GM23338 (cell line): ENCODE results near the gene UNC80. TPM values are rescaled to one million over a fixed set of nuclear protein-coding genes. Genes with fewer than 3 reads are reported as not detected.

Experiments used
- ATAC-seq: fragments of 200-7000 bp; cut with Tn5 transposase; 3 replicates; pipeline ENCODE4 v1.9.1; 2020
- DNase-seq: peaks from one replicate; pipeline ENCODE4 v3.0.0-alpha.2; 2015; ENCODE audit warnings: low spot score
- H2AFZ ChIP-seq: fragments of 200-600 bp; sonication (generic); 2 replicates; pipeline ENCODE4 v1.8.0; 2016; ENCODE audit warnings: antibody characterized with exemption, mild to moderate bottlenecking, moderate library complexity
- H3F3A ChIP-seq: fragments of 200-600 bp; sonication (generic); replicated peaks from 2 replicates; pipeline ENCODE4 v1.8.0; 2017; ENCODE audit warnings: antibody characterized with exemption, mixed run types, low read depth
- H3K27ac ChIP-seq: fragments of 200-600 bp; sonication (generic); 2 replicates; pipeline ENCODE4 v1.6.1; 2016; ENCODE audit warnings: low read depth
- H3K27me3 ChIP-seq: fragments of 200-600 bp; sonication (generic); 2 replicates; pipeline ENCODE4 v1.8.0; 2016; ENCODE audit warnings: mild to moderate bottlenecking, mixed run types, moderate library complexity; ENCODE audit not compliant: insufficient read depth
- H3K36me3 ChIP-seq: fragments of 200-600 bp; sonication (generic); 2 replicates; pipeline ENCODE4 v1.8.0; 2016; ENCODE audit warnings: mild to moderate bottlenecking; ENCODE audit not compliant: insufficient read depth
- H3K4me1 ChIP-seq: fragments of 200-600 bp; sonication (generic); 2 replicates; pipeline ENCODE4 v1.8.0; 2016; ENCODE audit warnings: mild to moderate bottlenecking, moderate library complexity; ENCODE audit not compliant: insufficient read depth
- H3K4me2 ChIP-seq: fragments of 200-600 bp; sonication (generic); 2 replicates; pipeline ENCODE4 v1.7.1; 2017; ENCODE audit warnings: mixed run types
- H3K4me3 ChIP-seq: fragments of 200-600 bp; sonication (generic); 2 replicates; pipeline ENCODE4 v1.6.1; 2016; ENCODE audit warnings: mixed run types
- H3K79me2 ChIP-seq: fragments of 200-600 bp; sonication (generic); replicated peaks from 2 replicates; pipeline ENCODE4 v1.8.0; 2017; ENCODE audit warnings: mild to moderate bottlenecking; ENCODE audit not compliant: insufficient read depth
- H3K9me2 ChIP-seq: fragments of 200-600 bp; sonication (generic); 2 replicates; pipeline ENCODE4 v1.8.0; 2017; ENCODE audit not compliant: insufficient read depth
- H4K20me1 ChIP-seq: fragments of 200-600 bp; sonication (generic); replicated peaks from 2 replicates; pipeline ENCODE4 v1.8.0; 2017; ENCODE audit warnings: mild to moderate bottlenecking; ENCODE audit not compliant: insufficient read depth
- H3K27ac Mint-ChIP-seq: 2 replicates; pipeline ENCODE4 v1.8.0; 2020; ENCODE audit warnings: inconsistent platforms, mild to moderate bottlenecking, moderate library complexity, mixed read lengths
- H3K27me3 Mint-ChIP-seq: 3 replicates; pipeline ENCODE4 v1.8.0; 2022; ENCODE audit warnings: low read depth, mild to moderate bottlenecking, moderate library complexity, mixed read lengths, inconsistent platforms; ENCODE audit not compliant: insufficient read depth, poor library complexity
- H3K36me3 Mint-ChIP-seq: 3 replicates; pipeline ENCODE4 v1.8.0; 2021; ENCODE audit warnings: low read depth, mild to moderate bottlenecking, inconsistent platforms, moderate library complexity, mixed read lengths
- H3K4me1 Mint-ChIP-seq: 3 replicates; pipeline ENCODE4 v1.8.0; 2020; ENCODE audit warnings: mild to moderate bottlenecking, inconsistent platforms, mixed read lengths
- H3K4me3 Mint-ChIP-seq: 3 replicates; pipeline ENCODE4 v1.8.0; 2021; ENCODE audit warnings: moderate library complexity, mild to moderate bottlenecking, inconsistent platforms, mixed read lengths
- H3K9me3 Mint-ChIP-seq: 3 replicates; pipeline ENCODE4 v1.8.0; 2020; ENCODE audit warnings: moderate library complexity, mild to moderate bottlenecking, inconsistent platforms, mixed read lengths
- CREB1 ChIP-seq: fragments of 250-450 bp; sonication (Bioruptor Pico); IDR thresholded peaks from 2 replicates; pipeline ENCODE4 v1.5.0; 2020; ENCODE audit warnings: low read depth, mild to moderate bottlenecking, moderate library complexity
- CTCF ChIP-seq, 2 experiments: fragments of 200-600 bp in 1 of 2; sonication (generic) in 1 of 2; conservative IDR thresholded peaks; 2 replicates each; pipeline versions ENCODE4 v1.5.1 to v1.6.1; 2016 to 2017; ENCODE audit warnings: antibody characterized with exemption in 2 of 2, low read depth in 2 of 2, mild to moderate bottlenecking in 2 of 2, moderate library complexity in 1 of 2
- ETS1 ChIP-seq: IDR thresholded peaks from 2 replicates; pipeline ENCODE4 v1.6.1; 2016; ENCODE audit warnings: antibody characterized with exemption
- EZH2 ChIP-seq: fragments of 200-600 bp; sonication (generic); IDR thresholded peaks from one replicate; pipeline ENCODE4 v1.8.0; 2017; ENCODE audit warnings: antibody characterized with exemption, mild to moderate bottlenecking, low read depth; ENCODE audit not compliant: unreplicated experiment
- EZH2phosphoT487 ChIP-seq: fragments of 200-600 bp; sonication (generic); IDR thresholded peaks from one replicate; pipeline ENCODE4 v1.8.1; 2018; ENCODE audit warnings: antibody characterized with exemption; ENCODE audit not compliant: unreplicated experiment
- JUNB ChIP-seq: IDR thresholded peaks from one replicate; pipeline ENCODE4 v1.6.1; 2016; ENCODE audit warnings: antibody characterized with exemption; ENCODE audit not compliant: unreplicated experiment
- NANOG ChIP-seq: IDR thresholded peaks from 2 replicates; pipeline ENCODE4 v1.6.1; 2016; ENCODE audit warnings: antibody characterized with exemption, borderline replicate concordance
- REST ChIP-seq: IDR thresholded peaks from one replicate; pipeline ENCODE4 v1.6.1; 2018; ENCODE audit warnings: antibody characterized with exemption; ENCODE audit not compliant: unreplicated experiment
- STAT1 ChIP-seq: IDR thresholded peaks from one replicate; pipeline ENCODE4 v1.6.1; 2016; ENCODE audit warnings: antibody characterized with exemption; ENCODE audit not compliant: unreplicated experiment
- ZNF114 ChIP-seq: fragments of 250-450 bp; sonication (Bioruptor Pico); IDR thresholded peaks from 2 replicates; pipeline ENCODE4 v1.5.0; 2020; ENCODE audit warnings: mild to moderate bottlenecking, moderate library complexity
- ZNF331 ChIP-seq: fragments of 250-450 bp; sonication (Bioruptor Pico); IDR thresholded peaks from 2 replicates; pipeline ENCODE4 v1.5.0; 2020; ENCODE audit warnings: low read depth, mild to moderate bottlenecking, moderate library complexity
- polyA plus RNA-seq: library from polyadenylated mRNA; unstranded; fragments of >200 nt; fragmentation: Nextera tagmentation; extraction: Ambion mirVana; gene quantifications from 2 replicates; pipeline ENCODE4 v1.2.1, GENCODE V29; 2016
- total RNA-seq: library from RNA; depleted of rRNA; stranded (reverse); fragments of >200 nt; shearing (Covaris generic); gene quantifications from 2 replicates; pipeline ENCODE4 v1.2.3, GENCODE V29; 2014

Gene UNC80
- total and polyA plus RNA-seq, 2 experiments from 2014 or later = 0.11 to 1.5 TPM

DNA sequence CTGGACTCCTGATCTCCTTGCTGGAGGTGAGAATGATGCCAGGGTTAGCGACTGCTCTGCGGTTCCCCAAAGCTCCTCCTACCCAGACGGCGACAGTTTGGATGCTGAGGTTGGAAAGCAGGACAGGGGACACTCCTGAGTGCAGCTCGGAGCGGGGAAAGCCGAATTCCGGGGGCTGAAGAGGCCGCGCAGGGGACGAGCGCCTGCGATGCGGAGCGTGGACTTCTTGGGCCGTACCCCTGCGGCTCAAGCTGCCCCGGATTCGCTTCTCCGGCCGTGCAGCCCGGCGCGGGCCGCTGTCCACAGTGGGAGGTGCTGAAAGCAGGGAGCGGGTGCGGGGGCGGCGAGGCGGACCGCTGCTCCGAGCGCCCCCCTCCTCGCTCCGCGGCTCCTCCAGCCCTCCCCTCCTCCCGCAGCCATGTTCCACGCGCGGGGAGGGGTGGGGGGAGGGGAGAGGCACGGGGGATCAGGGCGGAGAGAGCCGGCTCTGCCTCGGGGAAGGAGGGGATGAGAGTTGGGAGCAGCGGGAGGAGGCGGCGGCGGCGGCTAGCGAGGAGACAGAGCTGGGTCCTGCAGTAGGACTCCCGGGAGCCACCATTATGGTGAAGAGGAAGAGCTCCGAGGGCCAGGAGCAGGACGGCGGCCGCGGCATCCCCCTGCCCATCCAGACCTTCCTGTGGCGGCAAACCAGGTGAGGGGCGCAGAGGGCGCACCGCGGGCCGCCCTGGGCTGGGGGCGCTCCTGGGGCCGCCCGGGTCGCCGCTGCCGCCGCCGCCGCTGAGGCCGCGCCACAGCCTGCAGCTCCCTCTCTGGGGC, at the start of gene UNC80 (continued):
- TF ChIP-seq ETS1 (0 out of 2 replicates have a peak, but pooled peaks have one; percentile 19), CREB1 (no peak), ZNF331 (CRISPR knock-in tag) (no peak), STAT1 (no peak), ZNF114 (CRISPR knock-in tag) (no peak)

DNA sequence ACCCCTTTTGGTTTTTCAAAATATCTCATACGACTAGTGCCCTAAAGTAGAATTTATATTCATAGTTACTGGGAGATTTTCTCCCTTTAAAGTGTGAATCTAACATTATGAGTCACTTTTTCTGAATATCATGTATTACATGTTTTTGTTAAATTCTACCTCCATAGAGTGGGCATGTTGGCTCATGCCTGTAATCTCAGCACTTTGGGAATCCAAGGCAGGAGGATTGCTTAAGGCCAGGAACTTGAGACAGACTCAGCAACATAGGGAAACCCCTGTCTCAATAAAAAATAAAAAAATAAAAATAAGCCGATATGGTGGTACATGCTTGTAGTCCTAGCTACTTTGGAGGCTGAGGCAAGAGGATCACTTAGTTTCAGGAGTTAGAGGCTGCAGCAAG, 45.3 kb upstream of the UNC80 start:
- Histone ChIP-seq H3K36me3 (no peaks in the 10 kb centered on the region), H2AFZ (no peak overlapping the region), H3K4me3 (no peak overlapping the region), H3K4me1 (no peaks in the 10 kb centered on the region), H4K20me1 (no peaks in the 10 kb centered on the region), H3F3A (no peaks in the 10 kb centered on the region), H3K79me2 (no peaks in the 10 kb centered on the region), H3K9me2 (peaks cover 9% of the 10 kb centered on the region), H3K27me3 (no peaks in the 10 kb centered on the region), H3K27ac (no peak overlapping the region), H3K4me2 (no peak overlapping the region)
- no peak for ATAC-seq
- no peaks in the 10 kb centered on the region for H3K9me3 Mint-ChIP-seq
- H3K4me3 Mint-ChIP-seq = no peak overlapping the region
- no peak for DNase-seq
- H3K27me3 Mint-ChIP-seq = no peaks in the 10 kb centered on the region
- 0 out of 3 replicates have a peak, but pooled peaks cover 2% of the 10 kb centered on the region for H3K4me1 Mint-ChIP-seq
- H3K36me3 Mint-ChIP-seq = no peaks in the 10 kb centered on the region
- H3K27ac Mint-ChIP-seq = no peak overlapping the region
- TF ChIP-seq ZNF331 (CRISPR knock-in tag) (no peak), EZH2phosphoT487 (no peak), STAT1 (no peak), NANOG (no peak), ETS1 (no peak), JUNB (no peak), REST (no peak), EZH2 (no peak), CTCF (conservative IDR thresholded peaks at IDR 0.05; ENCODE audit: low read depth in 2 of 2) (no peak)
